Memory B cell (primary cell): ENCODE results near the gene IFT27.
"Not testable (repeated sequence)": the region's sequence is repeated elsewhere in the genome, so short reads cannot be mapped to it uniquely, and the experiment has no call there.

Source experiments
- ATAC-seq: fragments of 150-1000 bp; cut with Tn5 transposase; 2 replicates; pipeline ENCODE4 v1.10.0; 2021; ENCODE audit warnings: low read depth, mild to moderate bottlenecking, moderate library complexity
- DNase-seq, 2 donors: peaks; one replicate each; pipeline ENCODE4 v3.0.0; 2022; ENCODE audit warnings: low spot score in 2 of 2
- H3K27ac Mint-ChIP-seq: one replicate; pipeline ENCODE4 v1.8.0; 2022; ENCODE audit warnings: mild to moderate bottlenecking, moderate library complexity, mixed read lengths
- H3K27me3 Mint-ChIP-seq: one replicate; pipeline ENCODE4 v1.8.0; 2022; ENCODE audit warnings: mixed read lengths
- H3K36me3 Mint-ChIP-seq: one replicate; pipeline ENCODE4 v1.8.0; 2022; ENCODE audit warnings: mild to moderate bottlenecking, mixed read lengths
- H3K4me1 Mint-ChIP-seq: one replicate; pipeline ENCODE4 v1.8.0; 2022; ENCODE audit warnings: mixed read lengths
- H3K4me3 Mint-ChIP-seq: one replicate; pipeline ENCODE4 v1.8.0; 2022; ENCODE audit warnings: mild to moderate bottlenecking, moderate library complexity, mixed read lengths
- H3K9me3 Mint-ChIP-seq: one replicate; pipeline ENCODE4 v1.8.0; 2022; ENCODE audit warnings: mixed read lengths

Gene IFT27

DNA sequence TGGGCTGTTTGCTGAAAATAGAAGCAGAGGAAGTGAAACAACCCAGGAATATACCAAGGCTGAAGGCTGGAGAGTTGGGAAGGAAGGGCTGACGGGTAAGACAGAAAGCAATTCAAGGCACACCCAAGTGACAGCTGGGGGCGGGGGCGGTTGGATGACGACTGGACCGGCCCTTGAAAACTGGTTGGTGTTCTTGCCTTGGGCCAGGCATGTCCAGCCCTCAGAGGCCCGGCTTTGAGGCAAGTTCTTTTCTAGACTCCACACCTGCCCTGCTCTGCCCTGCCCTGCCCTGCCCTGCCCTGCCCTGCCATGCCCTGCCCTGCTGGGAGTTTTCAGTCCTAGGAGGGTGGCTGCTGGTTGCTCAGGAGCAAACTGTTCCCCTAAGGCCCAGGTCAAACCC lies 38.1 kb downstream of the IFT27 start:
- H3K9me3 Mint-ChIP-seq = peaks cover 2% of the 10 kb centered on the region

DNA sequence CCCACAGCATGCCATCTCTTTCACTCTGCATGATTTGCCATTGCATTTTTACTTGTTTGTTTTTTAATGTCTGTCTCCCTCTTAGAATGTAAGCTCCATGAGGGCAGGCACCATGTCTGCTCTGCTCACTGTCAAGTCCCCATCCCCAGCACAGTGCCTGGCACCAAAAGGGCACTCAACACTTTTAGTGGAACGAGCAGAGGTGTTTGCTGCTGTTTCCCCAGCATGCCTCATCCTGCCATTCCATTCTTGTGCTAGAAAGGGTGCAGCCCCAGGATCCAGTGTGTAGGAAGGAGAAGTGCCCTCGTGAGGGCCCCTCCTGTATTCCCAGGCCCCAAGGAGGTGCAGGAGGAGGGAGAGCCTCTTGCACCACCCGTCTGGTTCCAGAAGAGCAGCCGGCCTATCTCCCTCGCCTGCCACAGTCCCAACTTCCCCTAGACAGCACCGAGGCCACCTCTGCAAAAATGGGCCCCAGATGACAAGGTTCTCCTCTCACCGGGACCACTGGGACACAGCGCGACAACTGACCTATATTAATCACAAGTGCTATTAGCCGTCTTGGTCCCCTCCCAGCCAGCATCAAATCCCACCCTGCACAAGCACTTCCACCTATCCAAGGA lies 39.1 kb downstream of the IFT27 start:
- Mint-ChIP-seq H3K36me3 (peaks cover 2% of the 10 kb centered on the region), H3K4me1 (no peaks in the 10 kb centered on the region), H3K27me3 (peaks cover 29% of the 10 kb centered on the region)

More for the DNA sequence above, 38.1 kb downstream of the IFT27 start:
- no peak for DNase-seq
- Mint-ChIP-seq H3K36me3 (peaks cover 2% of the 10 kb centered on the region), H3K27ac (no peak overlapping the region), H3K27me3 (peaks cover 24% of the 10 kb centered on the region), H3K4me1 (no peaks in the 10 kb centered on the region), H3K4me3 (no peak overlapping the region)
- ATAC-seq = no peak

DNA sequence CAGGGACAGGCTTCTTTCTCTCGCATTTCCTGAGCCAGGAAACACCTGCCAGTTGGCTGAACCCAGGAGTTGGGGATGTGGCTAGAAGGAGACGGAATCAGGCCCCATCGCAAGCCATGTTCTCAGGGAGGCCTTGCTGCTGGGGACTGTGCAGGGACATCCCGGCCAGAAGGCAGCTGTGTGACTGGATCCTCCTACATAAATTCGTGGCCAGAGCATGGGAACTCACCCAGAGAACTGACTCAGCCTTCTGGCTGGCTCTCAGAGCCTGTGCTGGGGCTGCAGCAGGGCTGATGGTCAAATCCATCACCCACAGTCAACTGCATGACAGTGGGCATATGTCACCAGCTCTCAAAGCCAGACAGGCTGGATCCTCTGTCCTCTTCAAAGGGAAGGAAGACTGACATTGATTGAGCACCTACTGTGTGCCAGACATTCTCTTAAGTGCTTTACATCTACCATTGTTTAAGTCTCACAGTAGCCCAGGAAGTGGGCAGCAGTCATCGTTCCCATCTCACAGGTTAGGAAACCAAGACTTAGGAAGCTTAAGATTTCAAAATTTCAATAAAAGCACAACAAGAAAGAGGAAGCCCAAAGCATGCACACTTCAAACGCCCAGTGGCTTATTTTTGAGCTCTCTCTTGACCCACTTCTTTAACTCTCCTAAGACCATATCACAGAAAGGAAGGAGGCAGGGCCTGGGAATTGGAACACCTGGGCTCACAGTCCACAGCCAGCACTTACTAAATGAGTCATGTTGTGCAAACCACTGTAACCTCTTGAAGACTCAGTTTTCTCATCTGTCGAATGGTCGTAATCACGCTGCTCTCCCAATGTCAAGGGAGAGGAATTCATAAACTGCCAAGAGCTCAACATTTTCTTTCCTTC lies 41.5 kb downstream of the IFT27 start:
- peaks cover 34% of the 10 kb centered on the region for H3K27me3 Mint-ChIP-seq
- H3K9me3 Mint-ChIP-seq = peaks cover 2% of the 10 kb centered on the region
- H3K4me3 Mint-ChIP-seq = no peak overlapping the region
- no peaks in the 10 kb centered on the region for H3K4me1 Mint-ChIP-seq
- DNase-seq (no peak), ATAC-seq (no peak)
- no peak overlapping the region for H3K27ac Mint-ChIP-seq
- peaks cover 2% of the 10 kb centered on the region for H3K36me3 Mint-ChIP-seq

More for the DNA sequence above, 39.1 kb downstream of the IFT27 start:
- Mint-ChIP-seq H3K9me3 (peaks cover 2% of the 10 kb centered on the region), H3K27ac (no peak overlapping the region), H3K4me3 (no peak overlapping the region)
- no peak for DNase-seq
- no peak for ATAC-seq

DNA sequence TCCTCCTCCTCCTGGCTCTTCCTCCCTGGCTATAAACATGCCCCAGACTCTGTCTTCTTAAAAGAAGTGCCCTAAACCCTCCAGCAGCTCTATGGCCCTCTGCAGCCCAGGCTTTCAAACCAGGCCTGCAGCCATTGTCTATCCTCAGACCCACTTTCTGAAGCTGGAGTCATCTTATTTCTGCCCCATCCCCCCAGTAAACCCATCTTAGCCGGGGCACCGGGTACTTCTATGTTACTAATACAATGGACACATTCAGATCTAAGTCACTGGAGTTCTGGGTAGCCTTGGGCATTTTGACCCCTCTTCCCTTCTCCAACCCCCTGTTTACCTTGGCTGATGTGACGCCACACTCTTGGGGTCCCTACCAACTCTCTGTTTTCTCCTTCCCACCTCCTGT lies 42.6 kb downstream of the IFT27 start:
- Mint-ChIP-seq H3K27ac (no peak overlapping the region), H3K9me3 (no peaks in the 10 kb centered on the region), H3K27me3 (peaks cover 31% of the 10 kb centered on the region), H3K4me1 (no peaks in the 10 kb centered on the region), H3K36me3 (no peaks in the 10 kb centered on the region), H3K4me3 (no peak overlapping the region)
- ATAC-seq (no peak), DNase-seq (no peak)

DNA sequence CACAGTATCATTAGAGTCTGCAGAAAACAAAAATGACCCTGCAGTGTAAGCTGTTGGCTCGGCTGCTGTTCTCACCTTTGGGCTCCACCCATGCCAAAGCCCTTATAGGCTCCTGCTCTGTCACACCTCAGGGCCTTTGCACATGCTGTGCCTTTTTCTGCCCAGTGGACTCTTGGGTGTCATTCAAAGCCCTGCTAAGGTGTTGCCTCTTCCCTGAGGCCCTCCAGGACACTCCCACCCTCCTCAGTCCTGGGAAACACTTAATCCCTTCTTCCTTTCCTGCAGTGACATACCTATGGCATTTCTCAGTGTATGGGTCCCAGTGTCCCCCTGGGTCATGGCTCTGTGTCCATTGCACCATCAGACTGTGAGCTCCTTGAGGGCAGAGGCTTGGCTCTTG lies 43.3 kb downstream of the IFT27 start:
- DNase-seq = no peak
- no peaks in the 10 kb centered on the region for H3K36me3 Mint-ChIP-seq
- H3K4me3 Mint-ChIP-seq = no peak overlapping the region
- H3K27me3 Mint-ChIP-seq = peaks cover 33% of the 10 kb centered on the region
- H3K4me1 Mint-ChIP-seq = no peaks in the 10 kb centered on the region
- H3K27ac Mint-ChIP-seq = no peak overlapping the region
- ATAC-seq = no peak
- H3K9me3 Mint-ChIP-seq = no peaks in the 10 kb centered on the region

DNA sequence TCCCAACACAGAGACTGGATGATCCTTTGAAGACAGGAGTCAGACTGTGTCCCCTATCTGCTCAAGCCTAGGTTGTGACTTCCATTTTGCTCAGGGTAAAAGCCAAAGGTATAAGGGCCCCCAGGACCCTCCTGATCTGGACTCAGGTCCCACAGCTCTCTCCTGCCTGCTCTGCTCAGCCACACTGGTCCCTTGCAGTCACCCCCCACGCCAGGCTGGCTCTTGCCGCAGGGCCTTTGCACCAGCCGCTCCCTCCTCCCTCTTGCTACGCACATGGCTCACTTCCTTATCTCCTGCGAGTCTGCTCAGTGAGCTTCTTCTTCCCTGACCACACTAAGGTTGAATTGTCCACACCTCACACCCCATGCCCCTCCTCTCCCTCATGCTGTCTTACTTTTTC lies 44.0 kb downstream of the IFT27 start:
- H3K9me3 Mint-ChIP-seq = no peaks in the 10 kb centered on the region
- ATAC-seq (no peak), DNase-seq (no peak)
- no peak overlapping the region for H3K27ac Mint-ChIP-seq
- H3K36me3 Mint-ChIP-seq = no peaks in the 10 kb centered on the region
- H3K27me3 Mint-ChIP-seq = peaks cover 29% of the 10 kb centered on the region
- no peak overlapping the region for H3K4me3 Mint-ChIP-seq
- no peaks in the 10 kb centered on the region for H3K4me1 Mint-ChIP-seq

DNA sequence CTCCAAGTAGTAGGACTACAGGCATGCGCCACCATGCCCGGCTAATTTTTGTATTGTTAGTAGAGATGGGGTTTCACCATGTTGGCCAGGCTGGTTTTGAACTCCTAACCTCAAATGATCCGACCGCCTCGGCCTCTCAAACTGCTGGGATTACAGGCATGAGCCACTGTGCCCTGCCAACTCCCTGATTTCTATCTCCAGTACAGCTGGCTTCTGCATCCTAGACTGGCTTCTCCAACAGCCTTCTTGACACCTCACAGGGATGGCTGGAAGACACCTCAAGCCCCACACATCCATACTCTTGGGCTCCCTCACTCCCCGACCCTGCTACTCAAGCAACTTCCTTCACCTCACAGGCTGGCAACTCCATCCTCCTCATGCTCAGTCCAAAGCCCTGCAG lies 44.6 kb downstream of the IFT27 start:
- not testable (repeated sequence) for H3K36me3 Mint-ChIP-seq, DNase-seq, ATAC-seq, H3K4me1 Mint-ChIP-seq, H3K9me3 Mint-ChIP-seq, H3K4me3 Mint-ChIP-seq, H3K27ac Mint-ChIP-seq
- peaks cover 27% of the 10 kb centered on the region for H3K27me3 Mint-ChIP-seq

DNA sequence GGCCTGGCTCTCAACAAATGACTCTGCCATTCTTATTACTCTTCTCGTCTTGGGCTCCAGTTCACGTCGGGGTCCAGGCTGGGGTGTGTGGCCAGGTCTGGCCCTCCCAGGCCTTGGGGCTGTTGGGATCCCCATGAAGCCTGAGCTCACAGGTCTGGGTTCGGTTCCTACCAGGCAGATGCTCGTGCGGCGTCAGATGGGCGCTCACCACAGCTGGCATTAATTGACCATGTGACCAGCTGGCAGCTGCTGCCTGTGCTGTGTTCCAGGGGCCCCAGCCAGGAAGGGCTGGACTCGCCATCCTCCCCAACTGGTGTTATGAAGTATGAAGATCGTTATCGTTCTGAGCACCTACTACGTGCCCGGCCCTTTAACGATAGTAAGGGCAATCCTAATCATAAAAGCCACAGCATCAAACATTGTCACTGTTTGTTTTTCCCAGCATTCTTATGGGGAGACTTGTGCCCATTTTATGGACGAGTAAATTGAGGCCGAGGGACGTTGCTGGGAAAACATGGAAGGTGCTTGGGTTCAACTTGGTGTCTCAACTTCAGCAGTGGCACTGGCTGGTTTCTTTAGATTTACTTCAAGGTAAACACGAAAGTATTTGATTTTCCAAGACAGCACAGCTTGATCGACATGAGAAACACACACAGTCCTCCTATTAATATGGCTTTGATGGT lies 45.6 kb downstream of the IFT27 start:
- H3K4me1 Mint-ChIP-seq = no peaks in the 10 kb centered on the region
- H3K27ac Mint-ChIP-seq = no peak overlapping the region
- H3K4me3 Mint-ChIP-seq = no peak overlapping the region
- no peaks in the 10 kb centered on the region for H3K9me3 Mint-ChIP-seq
- H3K36me3 Mint-ChIP-seq = no peaks in the 10 kb centered on the region
- no peak for ATAC-seq
- DNase-seq = no peak
- peaks cover 33% of the 10 kb centered on the region for H3K27me3 Mint-ChIP-seq

DNA sequence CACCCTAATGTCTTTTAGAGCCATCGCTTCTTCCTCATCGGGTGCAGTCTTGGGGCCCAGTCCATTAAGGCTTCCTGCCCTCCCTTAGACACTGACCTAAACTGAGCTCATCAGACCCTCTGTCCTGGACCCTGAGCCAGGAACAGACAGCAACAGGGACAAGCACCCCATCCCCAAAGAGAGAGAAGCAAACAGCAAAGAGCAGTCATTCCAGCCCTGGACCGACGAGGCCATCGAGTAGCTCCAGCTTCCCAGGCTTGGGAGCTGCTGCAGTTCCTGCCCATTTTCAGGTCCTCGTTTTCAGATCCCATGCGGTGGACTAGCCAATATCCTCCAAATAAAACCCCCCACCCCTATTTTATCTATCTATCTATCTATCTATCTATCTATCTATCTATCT lies 46.6 kb downstream of the IFT27 start:
- peaks cover 40% of the 10 kb centered on the region for H3K27me3 Mint-ChIP-seq
- no peaks in the 10 kb centered on the region for H3K36me3 Mint-ChIP-seq
- no peak overlapping the region for H3K27ac Mint-ChIP-seq
- H3K4me3 Mint-ChIP-seq = no peak overlapping the region
- H3K9me3 Mint-ChIP-seq = no peaks in the 10 kb centered on the region
- no peaks in the 10 kb centered on the region for H3K4me1 Mint-ChIP-seq
- ATAC-seq (no peak), DNase-seq (no peak)

DNA sequence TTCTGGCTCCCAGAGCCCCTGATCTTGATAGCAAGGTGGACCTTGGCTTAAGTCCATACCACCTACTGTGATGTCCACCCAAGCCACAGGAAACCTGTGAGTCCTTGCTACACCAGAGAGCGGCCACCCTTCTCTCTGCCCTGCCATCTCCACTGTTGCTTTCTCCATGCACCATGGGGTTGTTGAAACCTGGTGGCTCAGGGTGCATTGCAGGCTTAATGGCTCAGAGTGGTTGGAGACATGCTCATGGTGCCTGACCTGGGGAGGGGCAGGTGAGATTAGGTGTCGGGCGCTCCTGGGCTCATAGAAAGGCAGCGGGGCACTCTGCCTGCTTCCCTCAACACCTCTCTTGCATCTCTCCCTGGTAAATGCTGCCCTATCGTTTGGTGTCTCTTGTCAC lies 47.4 kb downstream of the IFT27 start:
- Mint-ChIP-seq H3K36me3 (no peaks in the 10 kb centered on the region), H3K27me3 (peaks cover 40% of the 10 kb centered on the region), H3K4me1 (no peaks in the 10 kb centered on the region), H3K9me3 (no peaks in the 10 kb centered on the region), H3K4me3 (no peak overlapping the region), H3K27ac (no peak overlapping the region)
- no peak for ATAC-seq
- no peak for DNase-seq

DNA sequence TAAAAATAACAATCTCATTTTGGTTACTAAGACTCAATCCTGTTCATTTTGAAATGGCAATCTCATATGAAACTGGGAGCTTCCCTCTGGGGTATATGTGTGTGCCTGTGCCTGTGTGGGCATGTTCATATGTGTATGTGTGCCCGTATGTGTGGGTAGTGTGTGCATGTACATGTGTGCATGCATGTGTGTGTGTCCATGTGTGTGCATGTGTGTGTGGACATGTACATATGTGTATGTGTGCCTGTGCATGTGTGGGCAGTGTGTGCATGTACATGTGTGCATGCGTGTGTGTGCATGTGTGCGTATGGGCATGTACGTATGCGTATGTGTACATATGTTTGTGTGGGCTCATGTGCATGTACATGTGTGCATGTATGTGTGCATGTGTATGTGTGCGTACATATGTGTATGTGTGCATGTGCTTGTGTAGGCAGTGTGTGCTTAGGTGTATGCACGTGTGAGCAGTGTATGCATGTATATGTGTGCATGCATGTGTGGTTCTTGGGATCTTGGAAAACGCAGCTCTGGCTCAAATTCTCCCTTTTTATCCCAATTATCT lies 47.9 kb downstream of the IFT27 start:
- H3K4me1 Mint-ChIP-seq = no peaks in the 10 kb centered on the region
- H3K9me3 Mint-ChIP-seq = no peaks in the 10 kb centered on the region
- H3K36me3 Mint-ChIP-seq = no peaks in the 10 kb centered on the region
- no peak for ATAC-seq
- no peak overlapping the region for H3K4me3 Mint-ChIP-seq
- peaks cover 40% of the 10 kb centered on the region for H3K27me3 Mint-ChIP-seq
- no peak overlapping the region for H3K27ac Mint-ChIP-seq
- no peak for DNase-seq

DNA sequence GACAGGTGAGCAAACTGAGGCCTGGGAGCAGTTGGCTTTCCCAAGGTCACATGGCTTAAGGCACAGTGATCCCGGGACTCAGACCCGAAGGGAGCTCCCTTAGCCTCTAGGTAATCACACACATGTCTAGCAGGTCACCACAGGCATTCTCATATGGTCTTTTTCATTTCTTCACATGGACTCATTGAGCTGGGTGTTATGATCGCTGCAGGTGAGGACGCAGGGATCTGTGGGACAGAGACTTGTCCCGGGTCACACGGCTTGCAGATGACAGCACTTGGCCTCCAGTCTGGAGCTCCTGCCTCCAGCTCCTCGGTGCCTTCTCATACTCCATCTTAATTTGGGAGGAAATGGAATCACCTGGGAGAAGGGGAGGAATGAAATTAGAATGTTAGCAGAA lies 48.8 kb downstream of the IFT27 start:
- H3K9me3 Mint-ChIP-seq = no peaks in the 10 kb centered on the region
- H3K27me3 Mint-ChIP-seq = peaks cover 40% of the 10 kb centered on the region
- no peaks in the 10 kb centered on the region for H3K36me3 Mint-ChIP-seq
- no peaks in the 10 kb centered on the region for H3K4me1 Mint-ChIP-seq
- no peak for DNase-seq
- ATAC-seq = no peak
- no peak overlapping the region for H3K4me3 Mint-ChIP-seq
- no peak overlapping the region for H3K27ac Mint-ChIP-seq

DNA sequence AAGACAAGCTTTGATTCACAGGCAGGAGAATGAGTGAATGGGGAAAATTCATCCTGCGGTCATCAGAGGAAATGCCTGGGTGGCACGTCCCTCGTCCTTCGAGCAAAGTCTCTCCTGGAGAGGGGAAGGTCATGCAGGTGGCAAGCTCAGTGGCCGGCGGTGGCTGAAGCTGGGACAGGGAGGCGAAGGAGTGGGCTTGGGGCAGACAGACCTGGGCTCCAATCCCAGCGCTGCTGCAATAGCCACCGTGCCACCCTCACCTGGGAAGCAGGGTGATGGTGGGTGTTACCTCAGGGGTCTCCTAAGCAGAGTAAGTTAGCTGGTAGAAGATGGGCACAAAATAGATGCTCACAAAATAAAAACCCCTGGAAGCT lies 49.9 kb downstream of the IFT27 start:
- ATAC-seq (no peak), DNase-seq (no peak)
- no peaks in the 10 kb centered on the region for H3K9me3 Mint-ChIP-seq
- no peaks in the 10 kb centered on the region for H3K36me3 Mint-ChIP-seq
- H3K27ac Mint-ChIP-seq = no peak overlapping the region
- peaks cover 33% of the 10 kb centered on the region for H3K27me3 Mint-ChIP-seq
- H3K4me3 Mint-ChIP-seq = no peak overlapping the region
- no peaks in the 10 kb centered on the region for H3K4me1 Mint-ChIP-seq

DNA sequence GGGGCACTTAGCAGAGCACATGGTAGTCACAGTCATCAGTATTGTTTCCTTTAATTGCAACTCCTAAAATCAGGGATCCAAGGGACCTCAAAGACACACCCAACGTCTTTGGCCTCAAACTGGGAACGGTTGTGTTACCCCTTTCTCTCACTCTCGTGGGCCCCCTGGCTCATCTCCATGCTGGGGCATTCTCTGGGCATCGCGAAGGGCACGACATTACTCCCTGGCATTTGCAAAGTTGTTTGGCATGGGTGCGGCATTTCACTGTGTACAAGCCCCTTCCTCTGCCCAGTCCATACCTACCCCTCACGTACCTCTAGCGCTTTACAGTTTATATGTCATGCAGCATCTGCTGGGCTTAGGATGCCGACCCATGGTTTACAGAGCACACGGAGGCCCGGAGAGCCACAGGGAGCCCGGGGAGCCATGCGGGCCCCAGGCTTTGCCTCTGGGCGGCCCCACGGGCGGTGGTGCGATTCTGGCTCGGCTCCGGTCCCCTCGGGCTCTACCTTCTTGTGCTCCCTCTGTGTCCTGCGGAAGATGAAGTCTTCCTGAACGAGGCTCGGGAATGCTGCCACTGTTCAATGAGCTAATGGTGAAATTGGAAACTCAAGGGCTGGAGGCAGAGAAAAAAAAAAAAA lies 50.4 kb downstream of the IFT27 start:
- no peak for DNase-seq
- Mint-ChIP-seq H3K27ac (no peak overlapping the region), H3K4me1 (no peaks in the 10 kb centered on the region), H3K4me3 (no peak overlapping the region), H3K27me3 (peaks cover 36% of the 10 kb centered on the region), H3K36me3 (no peaks in the 10 kb centered on the region), H3K9me3 (no peaks in the 10 kb centered on the region)
- ATAC-seq = no peak
